Astrocyte of the cerebellum (primary cell): ENCODE results near the gene RARS1.
"Not testable (repeated sequence)": the region's sequence is repeated elsewhere in the genome, so short reads cannot be mapped to it uniquely, and the experiment has no call there.

ENCODE experiments used
- DNase-seq: peaks from one replicate; pipeline ENCODE4 v3.0.0-alpha.2; 2011; ENCODE audit warnings: low read depth
- H3K4me3 ChIP-seq: 2 replicates; pipeline ENCODE4 v1.5.1; 2011; ENCODE audit warnings: mild to moderate bottlenecking, low read depth, low read length, moderate library complexity
- CTCF ChIP-seq: IDR thresholded peaks from 2 replicates; pipeline ENCODE4 v1.5.1; 2012; ENCODE audit warnings: low read length, low read depth, moderate library complexity, mild to moderate bottlenecking; ENCODE audit errors: missing control alignments
- in situ Hi-C: cut with HindIII; loops from 2 replicates; pipeline ENCODE4 v1.10.0; 2017; ENCODE audit warnings: low sequenced_read_pairs

The RARS1 gene

GRCh38 chr5:168528521-168529373 is 42.5 kb downstream of the RARS1 start, which contains the start of gene FBLL1:
Gene FBLL1 (plus strand): TSS chr5:168529305. CDS start chr5:168529505, 200 bp downstream.
- peak within 1 kb of the TSS; percentile 34 for H3K4me3 ChIP-seq
- in situ Hi-C loops: no loop called here
- no peak for TF ChIP-seq CTCF
- DNase-seq: peak; percentile 13

DNA sequence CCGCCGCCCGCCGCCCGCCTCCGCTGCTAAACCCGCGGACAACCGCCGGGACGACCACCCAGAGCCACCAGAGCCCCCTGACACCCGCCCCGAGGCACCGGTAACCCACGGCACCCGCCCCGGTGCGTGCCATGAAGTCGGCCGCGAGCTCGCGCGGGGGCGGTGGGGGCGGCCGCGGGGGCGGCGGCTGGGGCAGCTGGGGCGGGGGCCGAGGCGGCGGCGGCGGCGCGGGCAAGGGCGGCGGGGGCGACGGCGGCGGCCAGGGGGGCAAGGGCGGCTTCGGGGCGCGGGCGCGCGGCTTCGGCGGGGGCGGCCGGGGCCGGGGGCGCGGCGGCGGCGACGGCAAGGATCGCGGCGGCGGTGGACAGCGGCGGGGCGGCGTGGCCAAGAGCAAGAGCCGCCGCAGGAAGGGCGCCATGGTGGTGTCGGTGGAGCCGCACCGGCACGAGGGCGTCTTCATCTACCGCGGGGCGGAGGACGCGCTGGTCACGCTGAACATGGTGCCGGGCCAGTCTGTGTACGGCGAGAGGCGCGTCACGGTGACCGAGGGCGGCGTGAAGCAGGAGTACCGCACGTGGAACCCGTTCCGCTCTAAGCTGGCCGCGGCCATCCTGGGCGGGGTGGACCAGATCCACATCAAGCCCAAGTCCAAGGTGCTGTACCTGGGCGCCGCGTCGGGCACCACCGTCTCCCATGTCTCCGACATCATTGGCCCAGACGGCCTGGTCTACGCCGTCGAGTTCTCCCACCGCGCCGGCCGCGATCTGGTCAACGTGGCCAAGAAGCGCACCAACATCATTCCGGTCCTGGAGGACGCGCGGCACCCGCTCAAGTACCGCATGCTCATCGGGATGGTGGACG is 43.3 kb downstream of the RARS1 start:
- DNase-seq: no peak
- no peak for TF ChIP-seq CTCF
- H3K4me3 ChIP-seq: peak overlapping the region; percentile 34
- in situ Hi-C loops: no loop called here

DNA sequence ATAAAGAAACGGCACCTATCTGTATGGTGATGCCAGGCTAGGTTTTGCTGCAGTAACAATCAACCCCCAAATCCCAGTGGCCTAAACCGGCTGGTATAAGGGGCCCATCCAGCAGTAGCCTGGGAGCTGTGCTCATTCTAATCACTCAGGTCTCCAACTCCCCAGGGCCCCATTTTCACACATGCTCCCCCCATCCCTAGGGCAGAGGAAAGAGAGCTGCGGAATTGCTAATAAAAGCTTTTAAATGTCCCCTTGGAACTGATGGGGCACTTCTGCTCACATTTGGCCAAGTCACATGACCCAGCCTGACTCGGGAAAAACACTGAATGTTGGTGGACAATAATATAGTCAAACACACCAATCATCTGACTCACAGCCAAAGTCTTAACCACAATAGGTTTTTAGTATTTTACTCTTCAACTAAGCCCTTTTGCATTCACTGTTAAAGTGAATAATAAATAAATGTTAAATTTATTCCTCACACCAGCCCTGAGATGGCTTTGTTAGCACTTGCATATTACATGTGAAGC is 44.4 kb downstream of the RARS1 start:
- no peak for DNase-seq
- in situ Hi-C loops: no loop called here
- TF ChIP-seq CTCF: no peak
- H3K4me3 ChIP-seq: no peak overlapping the region

DNA sequence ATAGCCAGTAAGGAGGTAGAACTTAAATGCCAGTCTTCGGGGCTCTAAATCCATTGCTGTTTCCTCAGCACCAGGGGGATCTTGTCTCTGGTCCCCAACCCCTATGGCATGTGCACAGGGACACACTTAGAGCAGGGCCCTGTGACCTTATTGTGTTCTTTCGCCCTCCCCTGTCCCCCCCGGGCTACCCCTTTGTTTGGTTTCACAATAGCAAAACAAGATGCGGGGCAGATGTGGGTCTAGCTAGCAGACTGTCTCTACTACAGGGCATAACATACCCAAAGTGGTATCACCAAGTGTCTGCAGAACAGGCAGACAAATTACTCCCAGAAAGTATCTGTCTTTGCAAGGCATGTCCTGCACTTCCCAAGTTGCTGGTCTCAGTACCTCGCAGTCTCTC is 44.9 kb downstream of the RARS1 start:
- no peak for TF ChIP-seq CTCF
- no peak overlapping the region for H3K4me3 ChIP-seq
- in situ Hi-C loops: no loop called here
- no peak for DNase-seq

DNA sequence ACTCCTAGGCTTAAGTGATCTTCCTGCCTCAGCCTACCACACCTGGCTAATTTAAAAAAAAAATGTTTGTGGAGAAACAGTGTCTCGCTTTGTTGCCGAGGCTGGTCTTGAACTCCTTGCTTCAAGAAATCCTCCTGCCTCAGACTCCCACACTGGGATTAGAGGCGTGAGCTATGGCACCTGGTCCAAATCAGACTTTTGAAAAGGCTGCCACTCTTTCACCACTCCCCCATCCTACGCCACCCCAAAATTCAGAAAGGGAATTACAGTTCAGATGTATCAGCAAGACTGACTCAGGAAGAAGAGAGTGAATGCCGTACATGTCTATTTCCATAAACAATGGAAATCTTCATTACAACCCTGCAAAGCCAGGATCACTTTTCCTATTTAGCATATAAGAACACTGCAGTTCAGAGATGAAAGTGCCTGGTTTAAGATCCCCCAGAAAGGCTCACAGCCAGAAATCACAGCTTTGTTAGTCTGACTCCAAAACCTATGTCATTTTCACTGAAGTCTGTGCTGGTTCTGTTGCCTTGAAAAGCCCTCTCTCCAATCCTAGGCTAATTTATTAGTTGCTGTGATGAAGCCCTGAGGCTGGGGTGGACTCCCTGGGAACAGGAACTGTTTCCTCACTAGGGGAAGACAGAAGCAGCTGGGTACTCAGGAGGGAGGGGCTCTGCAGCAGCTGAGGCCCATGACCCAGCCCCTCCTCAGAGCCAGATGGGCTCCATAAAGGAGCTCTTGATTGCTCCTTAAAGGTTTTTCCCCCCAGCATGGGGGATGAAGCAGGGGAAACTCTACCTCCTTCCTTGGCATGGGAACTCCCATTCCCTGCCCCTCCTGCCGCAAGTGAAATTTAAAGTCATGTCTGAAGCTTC is 46.0 kb downstream of the RARS1 start:
- TF ChIP-seq CTCF: no peak

GRCh38 chr5:168534351-168534750 is 48.1 kb downstream of the RARS1 start:
- in situ Hi-C loops, H3K4me3 ChIP-seq, DNase-seq: not testable (repeated sequence)

More for the DNA sequence above, 46.0 kb downstream of the RARS1 start:
- H3K4me3 ChIP-seq: no peak overlapping the region
- in situ Hi-C loops: no loop called here
- DNase-seq: no peak
